Measurements from ENCODE around the gene PLSCR2. TPM values are rescaled to one million over a fixed set of nuclear protein-coding genes. Genes with fewer than 3 reads are reported as not detected.
A peak's percentile ranks its signal among the peaks of the same experiment; 100 is the strongest.

The PLSCR2 gene
- total RNA-seq, 1 experiment from 2014 or later: 0.54 TPM

DNA sequence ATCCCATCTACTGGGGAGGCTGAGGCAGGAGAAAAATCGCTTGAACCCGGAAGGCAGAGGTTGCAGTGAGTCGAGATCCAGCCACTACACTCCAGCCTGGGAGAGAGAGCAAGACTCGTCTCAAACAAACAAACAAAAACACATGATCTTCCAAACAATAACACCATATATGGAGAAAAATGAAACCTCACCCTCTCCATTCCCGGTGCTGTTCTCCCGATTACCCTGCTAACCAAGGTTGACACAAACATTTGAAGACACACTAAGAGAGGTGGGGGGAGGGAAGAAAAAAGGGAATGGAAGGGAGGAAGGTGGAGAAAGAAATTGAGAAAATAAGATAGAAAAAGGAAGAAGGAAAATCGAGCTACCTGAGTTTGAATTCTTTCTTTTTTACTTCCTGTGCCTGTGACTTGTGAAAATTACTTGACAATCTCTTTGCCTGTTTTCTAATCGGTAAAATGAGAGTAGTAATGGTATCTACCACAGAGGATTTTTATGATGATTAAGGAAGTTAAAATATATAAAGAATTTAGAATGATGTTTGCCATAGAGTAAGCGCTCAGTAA lies 1.1 kb upstream of the PLSCR2 start:
- Histone ChIP-seq H3K4me3 (ENCODE audit: low read depth in 2 of 2, low read length in 2 of 2) (peak overlapping the region; percentile 57 to 75), H3K36me3 (ENCODE audit: control insufficient read depth, insufficient read depth, low read length) (no peaks in the 10 kb centered on the region), H3K27me3 (ENCODE audit: control insufficient read depth, insufficient read depth, low read length) (no peaks in the 10 kb centered on the region), H3K9me3 (ENCODE audit: control insufficient read depth, insufficient read depth, low read depth, low read length) (no peaks in the 10 kb centered on the region), H3K27ac (ENCODE audit: low read length) (peak overlapping the region; percentile 89), H3K4me1 (ENCODE audit: control insufficient read depth, insufficient read depth, low read length) (peaks cover 29% of the 10 kb centered on the region)
- no TSS peak for BruUV-seq (replicated peaks)
- CTCF ChIA-PET: no interaction called here
- DNase-seq (ENCODE audit: low read depth, low spot score): no peak
- in situ Hi-C loops (cut with HindIII; ENCODE audit: low pct_unique_long_range_greater_than_20kb, low sequenced_read_pairs): no loop called here
- POLR2A ChIA-PET: no interaction called here
- no peak for TF ChIP-seq SIN3A (IDR thresholded peaks at IDR 0.05; ENCODE audit: borderline replicate concordance, insufficient read depth, low read depth, low read length)
- TF ChIP-seq, protein P1, sequence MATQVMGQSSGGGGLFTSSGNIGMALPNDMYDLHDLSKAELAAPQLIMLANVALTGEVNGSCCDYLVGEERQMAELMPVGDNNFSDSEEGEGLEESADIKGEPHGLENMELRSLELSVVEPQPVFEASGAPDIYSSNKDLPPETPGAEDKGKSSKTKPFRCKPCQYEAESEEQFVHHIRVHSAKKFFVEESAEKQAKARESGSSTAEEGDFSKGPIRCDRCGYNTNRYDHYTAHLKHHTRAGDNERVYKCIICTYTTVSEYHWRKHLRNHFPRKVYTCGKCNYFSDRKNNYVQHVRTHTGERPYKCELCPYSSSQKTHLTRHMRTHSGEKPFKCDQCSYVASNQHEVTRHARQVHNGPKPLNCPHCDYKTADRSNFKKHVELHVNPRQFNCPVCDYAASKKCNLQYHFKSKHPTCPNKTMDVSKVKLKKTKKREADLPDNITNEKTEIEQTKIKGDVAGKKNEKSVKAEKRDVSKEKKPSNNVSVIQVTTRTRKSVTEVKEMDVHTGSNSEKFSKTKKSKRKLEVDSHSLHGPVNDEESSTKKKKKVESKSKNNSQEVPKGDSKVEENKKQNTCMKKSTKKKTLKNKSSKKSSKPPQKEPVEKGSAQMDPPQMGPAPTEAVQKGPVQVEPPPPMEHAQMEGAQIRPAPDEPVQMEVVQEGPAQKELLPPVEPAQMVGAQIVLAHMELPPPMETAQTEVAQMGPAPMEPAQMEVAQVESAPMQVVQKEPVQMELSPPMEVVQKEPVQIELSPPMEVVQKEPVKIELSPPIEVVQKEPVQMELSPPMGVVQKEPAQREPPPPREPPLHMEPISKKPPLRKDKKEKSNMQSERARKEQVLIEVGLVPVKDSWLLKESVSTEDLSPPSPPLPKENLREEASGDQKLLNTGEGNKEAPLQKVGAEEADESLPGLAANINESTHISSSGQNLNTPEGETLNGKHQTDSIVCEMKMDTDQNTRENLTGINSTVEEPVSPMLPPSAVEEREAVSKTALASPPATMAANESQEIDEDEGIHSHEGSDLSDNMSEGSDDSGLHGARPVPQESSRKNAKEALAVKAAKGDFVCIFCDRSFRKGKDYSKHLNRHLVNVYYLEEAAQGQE (IDR thresholded peaks at IDR 0.05; ENCODE audit: insufficient read depth in 1 of 2, low read depth in 2 of 2, low read length in 1 of 2): no peak
- TF ChIP-seq, protein P2, sequence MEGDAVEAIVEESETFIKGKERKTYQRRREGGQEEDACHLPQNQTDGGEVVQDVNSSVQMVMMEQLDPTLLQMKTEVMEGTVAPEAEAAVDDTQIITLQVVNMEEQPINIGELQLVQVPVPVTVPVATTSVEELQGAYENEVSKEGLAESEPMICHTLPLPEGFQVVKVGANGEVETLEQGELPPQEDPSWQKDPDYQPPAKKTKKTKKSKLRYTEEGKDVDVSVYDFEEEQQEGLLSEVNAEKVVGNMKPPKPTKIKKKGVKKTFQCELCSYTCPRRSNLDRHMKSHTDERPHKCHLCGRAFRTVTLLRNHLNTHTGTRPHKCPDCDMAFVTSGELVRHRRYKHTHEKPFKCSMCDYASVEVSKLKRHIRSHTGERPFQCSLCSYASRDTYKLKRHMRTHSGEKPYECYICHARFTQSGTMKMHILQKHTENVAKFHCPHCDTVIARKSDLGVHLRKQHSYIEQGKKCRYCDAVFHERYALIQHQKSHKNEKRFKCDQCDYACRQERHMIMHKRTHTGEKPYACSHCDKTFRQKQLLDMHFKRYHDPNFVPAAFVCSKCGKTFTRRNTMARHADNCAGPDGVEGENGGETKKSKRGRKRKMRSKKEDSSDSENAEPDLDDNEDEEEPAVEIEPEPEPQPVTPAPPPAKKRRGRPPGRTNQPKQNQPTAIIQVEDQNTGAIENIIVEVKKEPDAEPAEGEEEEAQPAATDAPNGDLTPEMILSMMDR (IDR thresholded peaks at IDR 0.05): no peak
- TF ChIP-seq TCF7L2 (IDR thresholded peaks at IDR 0.05; ENCODE audit: low read depth, low read length): no peak
- no peak for TF ChIP-seq POLR2AphosphoS5 (IDR thresholded peaks at IDR 0.05; ENCODE audit: low read depth, low read length)
- no peak for ATAC-seq
- intact Hi-C loops (cut with micrococcal nuclease; ENCODE audit: unreplicated experiment): no loop called here

DNA sequence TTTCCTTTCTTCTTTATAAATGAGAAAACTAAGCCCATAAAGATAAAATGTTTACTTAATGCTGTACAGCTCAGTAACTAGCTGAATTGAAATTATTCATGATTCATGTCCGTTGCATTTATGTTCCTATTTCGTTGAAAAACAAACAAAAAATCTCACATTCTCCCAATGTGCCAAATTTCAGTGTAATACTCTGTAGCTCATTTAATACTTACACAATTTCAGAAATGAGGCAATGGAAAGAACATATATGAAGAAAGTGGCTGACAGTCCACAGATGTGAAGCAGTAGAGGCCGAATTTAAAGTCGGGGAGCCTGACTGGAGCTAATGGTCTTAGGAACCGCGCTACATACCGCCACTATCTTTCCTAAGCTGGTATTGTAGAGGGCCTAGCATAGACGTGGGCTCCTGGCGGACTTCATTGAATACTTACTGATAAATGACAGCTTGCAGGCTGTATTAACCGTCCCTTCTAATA lies 651 bp downstream of the PLSCR2 start:
- ChIA-PET POLR2A (interaction anchor here (1.8 kb wide), 1 partner anchor 75 kb away, joined by 8 read pairs; the partner anchor contains the start of gene PLSCR1), CTCF (interaction anchor here (0.6 kb wide), 1 partner anchor 215 kb away, joined by 5 read pairs; no protein-coding TSS in a partner anchor)
- Histone ChIP-seq H3K27ac (ENCODE audit: low read length) (peak overlapping the region; percentile 89), H3K9me3 (ENCODE audit: control insufficient read depth, insufficient read depth, low read depth, low read length) (no peaks in the 10 kb centered on the region), H3K36me3 (ENCODE audit: control insufficient read depth, insufficient read depth, low read length) (no peaks in the 10 kb centered on the region), H3K27me3 (ENCODE audit: control insufficient read depth, insufficient read depth, low read length) (no peaks in the 10 kb centered on the region), H3K4me1 (ENCODE audit: control insufficient read depth, insufficient read depth, low read length) (peaks cover 40% of the 10 kb centered on the region), H3K4me3 (ENCODE audit: low read depth in 2 of 2, low read length in 2 of 2) (peak overlapping the region; percentile 57 to 75)
- in situ Hi-C loops (cut with HindIII; ENCODE audit: low pct_unique_long_range_greater_than_20kb, low sequenced_read_pairs) (no loop called here), intact Hi-C loops (cut with micrococcal nuclease; ENCODE audit: unreplicated experiment) (loop anchor here (2.0 kb wide), 1 partner anchor 76 kb away; the partner anchor contains the start of gene PLSCR1)
- BruUV-seq (replicated peaks): TSS peak; percentile 87
- no peak for TF ChIP-seq TCF7L2 (IDR thresholded peaks at IDR 0.05; ENCODE audit: low read depth, low read length)
- no peak for TF ChIP-seq SIN3A (IDR thresholded peaks at IDR 0.05; ENCODE audit: borderline replicate concordance, insufficient read depth, low read depth, low read length)
- TF ChIP-seq, protein P1 (IDR thresholded peaks at IDR 0.05; ENCODE audit: insufficient read depth in 1 of 2, low read depth in 2 of 2, low read length in 1 of 2): no peak
- TF ChIP-seq, protein P2 (IDR thresholded peaks at IDR 0.05): no peak
- TF ChIP-seq POLR2AphosphoS5 (IDR thresholded peaks at IDR 0.05; ENCODE audit: low read depth, low read length): no peak; the same call in 1 of the 2 replicates
- ATAC-seq (no peak), DNase-seq (ENCODE audit: low read depth, low spot score) (no peak)
